NB4 (cell line): ENCODE results near the gene RETSAT.
A peak's percentile ranks its signal among the peaks of the same experiment; 100 is the strongest.
"Not testable (repeated sequence)": the region's sequence is repeated elsewhere in the genome, so short reads cannot be mapped to it uniquely, and the experiment has no call there.

Experiments
- DNase-seq: peaks from one replicate; pipeline ENCODE4 v3.0.0; 2010; ENCODE audit warnings: low read depth
- H3K4me3 ChIP-seq: one replicate; pipeline ENCODE4 v1.5.1; 2011; ENCODE audit warnings: mild to moderate bottlenecking, low read depth, low read length, moderate library complexity
- CTCF ChIP-seq: IDR thresholded peaks from one replicate; pipeline ENCODE4 v1.5.1; 2012; ENCODE audit warnings: low read depth, low read length
- MYC ChIP-seq: IDR thresholded peaks from 2 replicates; pipeline ENCODE4 v1.6.1; 2011; ENCODE audit warnings: low read depth, low read length
- POLR2A ChIP-seq: IDR thresholded peaks from 2 replicates; pipeline ENCODE4 v1.6.1; 2011; ENCODE audit warnings: mild to moderate bottlenecking; ENCODE audit not compliant: insufficient read length; ENCODE audit errors: extremely low read depth
- TF ChIP-seq, protein P1 (sequence below): IDR thresholded peaks from 2 replicates; pipeline ENCODE4 v1.6.1; 2011; ENCODE audit warnings: low read depth, low read length

The RETSAT gene

GRCh38 chr2:85330839-85331636, 23.3 kb downstream of the RETSAT start:
- DNase-seq: no peak

GRCh38 chr2:85329701-85330100, 24.6 kb downstream of the RETSAT start:
- not testable (repeated sequence) for H3K4me3 ChIP-seq

More at GRCh38 chr2:85330839-85331636, 23.3 kb downstream of the RETSAT start:
- no peak overlapping the region for H3K4me3 ChIP-seq
- TF ChIP-seq CTCF: no peak
- TF ChIP-seq MYC: no peak
- TF ChIP-seq, protein P1, sequence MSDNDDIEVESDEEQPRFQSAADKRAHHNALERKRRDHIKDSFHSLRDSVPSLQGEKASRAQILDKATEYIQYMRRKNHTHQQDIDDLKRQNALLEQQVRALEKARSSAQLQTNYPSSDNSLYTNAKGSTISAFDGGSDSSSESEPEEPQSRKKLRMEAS: no peak
- TF ChIP-seq POLR2A: no peak

GRCh38 chr2:85329181-85329651, 25.1 kb downstream of the RETSAT start:
- no peak for DNase-seq
- TF ChIP-seq POLR2A: no peak
- TF ChIP-seq, protein P1: no peak
- no peak for TF ChIP-seq CTCF
- no peak for TF ChIP-seq MYC
- H3K4me3 ChIP-seq: peak overlapping the region; percentile 98

More at GRCh38 chr2:85329701-85330100, 24.6 kb downstream of the RETSAT start:
- not testable (repeated sequence) for DNase-seq

- TF ChIP-seq MYC: peak; percentile 53
- no peak for TF ChIP-seq CTCF
- TF ChIP-seq, protein P1: 0 out of 2 replicates have a peak, but pooled peaks have one; percentile 50
- peak; percentile 97 for TF ChIP-seq POLR2A
- DNase-seq: peak; percentile 97
- H3K4me3 ChIP-seq: peak within 1 kb of the TSS; percentile 98
These were observed 26.3 kb downstream of the RETSAT start, which contains the start of gene TGOLN2 for GRCh38 chr2:85327822-85328617. Gene TGOLN2 (minus strand): TSS chr2:85327989. CDS start chr2:85327962, 27 bp downstream.

DNA sequence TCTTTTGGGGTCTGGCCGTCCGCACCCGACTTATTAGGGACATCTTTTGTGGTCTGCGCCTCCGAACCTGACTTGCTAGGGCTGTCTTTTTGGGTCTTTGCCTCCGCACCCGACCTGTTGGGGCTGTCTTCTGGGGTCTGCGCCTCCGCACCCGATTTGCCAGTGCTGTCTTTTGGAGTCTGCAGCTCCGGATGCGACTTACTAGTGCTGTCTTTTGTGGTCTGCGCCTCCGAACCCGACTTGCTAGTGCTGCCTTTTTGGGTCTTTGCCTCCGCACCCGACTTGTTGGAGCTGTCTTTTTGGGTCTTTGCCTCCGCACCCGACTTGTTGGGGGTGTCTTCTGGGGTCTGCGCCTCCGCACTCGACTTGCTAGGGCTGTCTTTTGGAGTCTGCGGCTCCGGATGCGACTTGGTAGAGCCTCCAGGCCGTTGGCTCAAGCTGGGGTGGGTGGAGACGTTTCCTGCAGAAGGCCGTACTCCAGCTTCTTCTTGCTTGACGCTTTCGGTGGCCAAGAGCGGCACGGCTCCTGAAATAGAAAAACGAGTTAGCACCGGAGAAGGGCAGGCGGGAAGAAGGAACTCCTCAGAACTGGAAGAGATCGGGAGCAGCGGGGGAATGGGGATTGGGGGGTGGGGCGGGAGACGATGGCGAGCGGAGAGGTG, 27.0 kb downstream of the RETSAT start:
- peak; percentile 78 for DNase-seq
- TF ChIP-seq, protein P1: no peak; the same call in 1 of the 2 replicates
- TF ChIP-seq CTCF: no peak
- TF ChIP-seq POLR2A: no peak
- no peak; the same call in 1 of the 2 replicates for TF ChIP-seq MYC
- H3K4me3 ChIP-seq: peak overlapping the region; percentile 98
